OCI-LY7 (cell line): Measurements from ENCODE around the gene RNF19B.

ENCODE experiments used
- EZH2phosphoT487 ChIP-seq: fragments of 200-600 bp; sonication (generic); IDR thresholded peaks from 2 replicates; pipeline ENCODE4 v1.6.1; 2018; ENCODE audit warnings: low read depth, borderline replicate concordance, mild to moderate bottlenecking, mixed run types, antibody characterized with exemption, low read length, moderate library complexity, mixed read lengths
- TF ChIP-seq, protein P1 (sequence below): fragments of 200-600 bp; sonication (generic); conservative IDR thresholded peaks from 2 replicates; pipeline ENCODE4 v1.5.1; 2014; ENCODE audit warnings: mild to moderate bottlenecking, antibody characterized with exemption, low read length, moderate library complexity, mixed read lengths

DNA sequence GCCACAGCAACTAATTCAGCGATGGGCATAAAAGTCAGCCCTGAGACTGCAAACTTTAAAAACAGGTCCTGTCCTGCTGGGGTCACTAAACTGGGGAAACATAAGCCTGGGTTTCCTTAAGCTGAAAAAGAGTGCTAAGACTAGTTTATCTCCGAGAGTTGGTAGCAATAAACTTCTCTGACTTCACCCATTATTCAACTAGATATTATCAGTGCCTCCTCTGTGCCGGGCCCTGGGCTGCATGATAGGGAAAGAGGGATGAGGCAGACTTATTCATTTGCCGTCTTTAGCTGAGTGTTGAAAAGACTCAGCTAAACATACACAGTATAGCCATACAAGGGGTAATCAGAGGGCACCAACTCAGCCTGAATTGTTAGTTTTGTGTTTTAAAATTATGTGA is 39.0 kb upstream of the RNF19B start:
- TF ChIP-seq, protein P1, sequence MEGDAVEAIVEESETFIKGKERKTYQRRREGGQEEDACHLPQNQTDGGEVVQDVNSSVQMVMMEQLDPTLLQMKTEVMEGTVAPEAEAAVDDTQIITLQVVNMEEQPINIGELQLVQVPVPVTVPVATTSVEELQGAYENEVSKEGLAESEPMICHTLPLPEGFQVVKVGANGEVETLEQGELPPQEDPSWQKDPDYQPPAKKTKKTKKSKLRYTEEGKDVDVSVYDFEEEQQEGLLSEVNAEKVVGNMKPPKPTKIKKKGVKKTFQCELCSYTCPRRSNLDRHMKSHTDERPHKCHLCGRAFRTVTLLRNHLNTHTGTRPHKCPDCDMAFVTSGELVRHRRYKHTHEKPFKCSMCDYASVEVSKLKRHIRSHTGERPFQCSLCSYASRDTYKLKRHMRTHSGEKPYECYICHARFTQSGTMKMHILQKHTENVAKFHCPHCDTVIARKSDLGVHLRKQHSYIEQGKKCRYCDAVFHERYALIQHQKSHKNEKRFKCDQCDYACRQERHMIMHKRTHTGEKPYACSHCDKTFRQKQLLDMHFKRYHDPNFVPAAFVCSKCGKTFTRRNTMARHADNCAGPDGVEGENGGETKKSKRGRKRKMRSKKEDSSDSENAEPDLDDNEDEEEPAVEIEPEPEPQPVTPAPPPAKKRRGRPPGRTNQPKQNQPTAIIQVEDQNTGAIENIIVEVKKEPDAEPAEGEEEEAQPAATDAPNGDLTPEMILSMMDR, result no peak
- no peak for TF ChIP-seq EZH2phosphoT487
